Chondrocyte (in vitro differentiated cells): ENCODE results near the gene DNAJB2. TPM values are rescaled to one million over a fixed set of nuclear protein-coding genes. Genes with fewer than 3 reads are reported as not detected.
A peak's percentile ranks its signal among the peaks of the same experiment; 100 is the strongest.

Experiments used
- DNase-seq: peaks from one replicate; pipeline ENCODE4 v3.0.0; 2021; ENCODE audit warnings: mixed read lengths, low spot score
- H3K27ac Mint-ChIP-seq: one replicate; pipeline ENCODE4 v1.8.0; 2021; ENCODE audit warnings: mild to moderate bottlenecking, moderate library complexity, mixed read lengths; ENCODE audit not compliant: unreplicated experiment
- H3K27me3 Mint-ChIP-seq: 2 replicates; pipeline ENCODE4 v1.8.0; 2021; ENCODE audit warnings: low read depth, mixed read lengths
- H3K36me3 Mint-ChIP-seq: 2 replicates; pipeline ENCODE4 v1.8.0; 2021; ENCODE audit warnings: low read depth, mixed read lengths
- H3K4me1 Mint-ChIP-seq: 2 replicates; pipeline ENCODE4 v1.8.0; 2021; ENCODE audit warnings: low read depth, mild to moderate bottlenecking, mixed read lengths
- H3K4me3 Mint-ChIP-seq: one replicate; pipeline ENCODE4 v1.8.0; 2021; ENCODE audit warnings: mild to moderate bottlenecking, moderate library complexity, mixed read lengths; ENCODE audit not compliant: unreplicated experiment
- H3K9me3 Mint-ChIP-seq: 2 replicates; pipeline ENCODE4 v1.8.0; 2021; ENCODE audit warnings: low read depth, mixed read lengths
- CTCF ChIP-seq: fragments of 200-600 bp; sonication (generic); IDR thresholded peaks from 2 replicates; pipeline ENCODE4 v1.5.0; 2021; ENCODE audit warnings: antibody characterized with exemption, mild to moderate bottlenecking, moderate library complexity
- total RNA-seq: library from RNA; stranded (reverse); gene quantifications from 3 replicates; pipeline ENCODE4 v1.2.1, GENCODE V29; 2021

Gene DNAJB2
- total RNA-seq, 1 donor from 2014 or later: 55.6 TPM

GRCh38 chr2:219245148-219245898, 33.8 kb upstream of the DNAJB2 start, which contains the start of the genes GLB1L and STK16:
Gene GLB1L, minus strand, starts transcription at chr2:219245444. Its CDS starts 1,871 bp downstream, at chr2:219243573.
Gene STK16, plus strand, starts transcription at chr2:219245479. Its CDS starts 521 bp downstream, at chr2:219246000.
- Mint-ChIP-seq H3K27me3 (no peaks in the 10 kb centered on the region), H3K4me3 (peak within 1 kb of the TSS; percentile 90), H3K27ac (peak within 1 kb of the TSS; percentile 95), H3K4me1 (peaks cover 43% of the 10 kb centered on the region), H3K9me3 (no peaks in the 10 kb centered on the region), H3K36me3 (no peaks in the 10 kb centered on the region)
- no peak for TF ChIP-seq CTCF
- DNase-seq: no peak

GRCh38 chr2:219245899-219246230, 33.3 kb upstream of the DNAJB2 start:
- Mint-ChIP-seq H3K9me3 (no peaks in the 10 kb centered on the region), H3K36me3 (no peaks in the 10 kb centered on the region), H3K4me3 (peak overlapping the region; percentile 90), H3K27ac (peak overlapping the region; percentile 95), H3K4me1 (peaks cover 49% of the 10 kb centered on the region), H3K27me3 (no peaks in the 10 kb centered on the region)
- TF ChIP-seq CTCF: no peak
- DNase-seq: no peak

GRCh38 chr2:219246559-219246958, 32.6 kb upstream of the DNAJB2 start:
- Mint-ChIP-seq H3K4me1 (peaks cover 56% of the 10 kb centered on the region), H3K27me3 (no peaks in the 10 kb centered on the region), H3K4me3 (no peak overlapping the region), H3K27ac (peak overlapping the region; percentile 38), H3K36me3 (no peaks in the 10 kb centered on the region), H3K9me3 (no peaks in the 10 kb centered on the region)
- DNase-seq: no peak
- no peak for TF ChIP-seq CTCF

- Mint-ChIP-seq H3K4me3 (no peak overlapping the region), H3K27ac (peak overlapping the region; percentile 98), H3K27me3 (no peaks in the 10 kb centered on the region), H3K9me3 (no peaks in the 10 kb centered on the region), H3K4me1 (peaks cover 70% of the 10 kb centered on the region), H3K36me3 (no peaks in the 10 kb centered on the region)
- TF ChIP-seq CTCF: no peak
- no peak for DNase-seq
These were observed 31.2 kb upstream of the DNAJB2 start for GRCh38 chr2:219247678-219248642.

- H3K9me3 Mint-ChIP-seq: no peaks in the 10 kb centered on the region
- H3K36me3 Mint-ChIP-seq: no peaks in the 10 kb centered on the region
- no peaks in the 10 kb centered on the region for H3K27me3 Mint-ChIP-seq
- H3K4me3 Mint-ChIP-seq: peak overlapping the region; percentile 41
- H3K27ac Mint-ChIP-seq: peak overlapping the region; percentile 98
- no peak for TF ChIP-seq CTCF
- peaks cover 76% of the 10 kb centered on the region for H3K4me1 Mint-ChIP-seq
- no peak for DNase-seq
These were observed 30.3 kb upstream of the DNAJB2 start for GRCh38 chr2:219248845-219249202.
